GM12892 (cell line): ENCODE measurements around the gene HUNK.
"Not testable (repeated sequence)": the region's sequence is repeated elsewhere in the genome, so short reads cannot be mapped to it uniquely, and the experiment has no call there.

ENCODE experiments used
- DNase-seq: peaks from one replicate; pipeline ENCODE4 v3.0.0; 2011; ENCODE audit not compliant: insufficient read length
- FAIRE-seq: peaks from 2 replicates; lab custom pipeline; 2011; peaks lifted over from hg19 to GRCh38; lab: Jason Lieb, UNC
- POLR2A ChIP-seq: IDR thresholded peaks from 2 replicates; pipeline ENCODE4 v1.6.1; 2011; ENCODE audit warnings: low read depth, low read length, control low read depth
- POLR2AphosphoS5 ChIP-seq: IDR thresholded peaks from 2 replicates; pipeline ENCODE4 v1.6.1; 2011; ENCODE audit warnings: low read depth, low read length, control low read depth
- TAF1 ChIP-seq: IDR thresholded peaks from 2 replicates; pipeline ENCODE4 v1.6.1; 2011; ENCODE audit warnings: low read depth, mild to moderate bottlenecking, control low read depth, low read length, borderline replicate concordance

HUNK gene

GRCh38 chr21:32036756-32037155, 163.9 kb downstream of the HUNK start:
- TF ChIP-seq TAF1: no peak
- DNase-seq (no peak), FAIRE-seq (no peak)

GRCh38 chr21:32038751-32039150, 165.9 kb downstream of the HUNK start:
- not testable (repeated sequence) for FAIRE-seq, DNase-seq

- TF ChIP-seq POLR2AphosphoS5: no peak
- TF ChIP-seq TAF1: no peak
- no peak for TF ChIP-seq POLR2A
- FAIRE-seq (no peak), DNase-seq (no peak)
These were observed 170.6 kb downstream of the HUNK start for GRCh38 chr21:32043458-32043857.

GRCh38 chr21:32044205-32045180, 171.7 kb downstream of the HUNK start:
- DNase-seq (no peak), FAIRE-seq (no peak)
- TF ChIP-seq POLR2AphosphoS5 (no peak), POLR2A (no peak), TAF1 (no peak)

- no peak for DNase-seq
- TF ChIP-seq TAF1 (no peak), POLR2AphosphoS5 (no peak), POLR2A (no peak)
- no peak for FAIRE-seq
These were observed 173.4 kb downstream of the HUNK start for GRCh38 chr21:32046191-32046590.

GRCh38 chr21:32048353-32048752, 175.5 kb downstream of the HUNK start:
- TF ChIP-seq TAF1: no peak
- no peak for DNase-seq
- no peak for FAIRE-seq
